ENCODE measurements around the gene BLMH. TPM values are rescaled to one million over a fixed set of nuclear protein-coding genes. Genes with fewer than 3 reads are reported as not detected.

BLMH gene
- total and polyA plus RNA-seq, 3 experiments from 2014 or later = 28.3 to 68.0 (median 67.1) TPM

- no peak overlapping the region for H3K4me3 Mint-ChIP-seq
- H3K27me3 Mint-ChIP-seq = peaks cover 0 to 3% of the 10 kb centered on the region in 2 donors
- H3K27ac Mint-ChIP-seq = no peak overlapping the region
- ChIA-PET POLR2A (interaction anchor here (0.7 kb wide), 1 partner anchor 20 kb away, joined by 4 read pairs; no protein-coding TSS in a partner anchor), CTCF (interaction anchor here (1.9 kb wide), 1 partner anchor 31 kb away, joined by 4 read pairs; no protein-coding TSS in a partner anchor)
- no peaks in the 10 kb centered on the region for H3K27me3 ChIP-seq (ENCODE audit: insufficient read depth, low read length, poor library complexity, severe bottlenecking)
- peaks cover 0 to 7% (median 2%) of the 10 kb centered on the region in 3 donors for H3K4me1 Mint-ChIP-seq
- no peaks in the 10 kb centered on the region for H3K36me3 ChIP-seq (ENCODE audit: insufficient read depth, low read length)
- no peaks in the 10 kb centered on the region for H3K4me1 ChIP-seq (ENCODE audit: insufficient read depth, low read length)
- no peaks in the 10 kb centered on the region for H3K9me3 ChIP-seq (ENCODE audit: low read length)
- H3K9me3 Mint-ChIP-seq = peaks cover 0 to 3% (median 0%) of the 10 kb centered on the region in 5 donors
- H3K4me3 ChIP-seq (ENCODE audit: low read length) = no peak overlapping the region
- H3K36me3 Mint-ChIP-seq = no peaks in the 10 kb centered on the region
- no peak for DNase-seq
- H3K27ac ChIP-seq (ENCODE audit: low read depth, low read length) = no peak overlapping the region
These were observed 13.0 kb upstream of the BLMH start for GRCh38 chr17:30304778-30305177.

- H3K9me3 Mint-ChIP-seq = peaks cover 0 to 3% (median 0%) of the 10 kb centered on the region in 5 donors
- H3K36me3 Mint-ChIP-seq = no peaks in the 10 kb centered on the region
- ChIA-PET POLR2A (no interaction called here), CTCF (no interaction called here)
- peaks cover 0 to 11% (median 2%) of the 10 kb centered on the region in 3 donors for H3K4me1 Mint-ChIP-seq
- H3K27ac ChIP-seq (ENCODE audit: low read depth, low read length) = no peak overlapping the region
- H3K4me1 ChIP-seq (ENCODE audit: insufficient read depth, low read length) = no peaks in the 10 kb centered on the region
- no peaks in the 10 kb centered on the region for H3K36me3 ChIP-seq (ENCODE audit: insufficient read depth, low read length)
- peak overlapping the region in 1 of 7 donors; percentile 11 for H3K4me3 Mint-ChIP-seq
- no peaks in the 10 kb centered on the region for H3K27me3 ChIP-seq (ENCODE audit: insufficient read depth, low read length, poor library complexity, severe bottlenecking)
- H3K27ac Mint-ChIP-seq = no peak overlapping the region
- H3K27me3 Mint-ChIP-seq = peaks cover 2 to 3% of the 10 kb centered on the region in 2 donors
- H3K9me3 ChIP-seq (ENCODE audit: low read length) = no peaks in the 10 kb centered on the region
- H3K4me3 ChIP-seq (ENCODE audit: low read length) = no peak overlapping the region
- DNase-seq = no peak
These were observed 10.5 kb upstream of the BLMH start for GRCh38 chr17:30302241-30302640.

- CTCF ChIA-PET = interaction anchor here (1.3 to 2.4 kb wide), 3 partner anchors 22 to 36 kb away, joined by 4 to 7 read pairs (median 4); no protein-coding TSS in a partner anchor
- H3K27me3 Mint-ChIP-seq = peaks cover 2% of the 10 kb centered on the region in 2 donors
- no peaks in the 10 kb centered on the region for H3K27me3 ChIP-seq (ENCODE audit: insufficient read depth, low read length, poor library complexity, severe bottlenecking)
- DNase-seq = no peak
- no peaks in the 10 kb centered on the region for H3K4me1 ChIP-seq (ENCODE audit: insufficient read depth, low read length)
- H3K4me1 Mint-ChIP-seq = peaks cover 0 to 11% (median 2%) of the 10 kb centered on the region in 3 donors
- no peak overlapping the region for H3K4me3 Mint-ChIP-seq
- no peaks in the 10 kb centered on the region for H3K36me3 ChIP-seq (ENCODE audit: insufficient read depth, low read length)
- no peak overlapping the region for H3K4me3 ChIP-seq (ENCODE audit: low read length)
- H3K36me3 Mint-ChIP-seq = no peaks in the 10 kb centered on the region
- H3K27ac ChIP-seq (ENCODE audit: low read depth, low read length) = no peak overlapping the region
- H3K27ac Mint-ChIP-seq = peak overlapping the region in 2 of 8 donors; percentile 18 to 21
- no peaks in the 10 kb centered on the region for H3K9me3 ChIP-seq (ENCODE audit: low read length)
- peaks cover 0 to 3% (median 0%) of the 10 kb centered on the region in 5 donors for H3K9me3 Mint-ChIP-seq
- POLR2A ChIA-PET = no interaction called here
These were observed 9.1 kb upstream of the BLMH start for GRCh38 chr17:30300818-30301217.

- no peaks in the 10 kb centered on the region for H3K9me3 ChIP-seq (ENCODE audit: low read length)
- no peak overlapping the region for H3K4me3 ChIP-seq (ENCODE audit: low read length)
- H3K9me3 Mint-ChIP-seq = peaks cover 0 to 3% (median 0%) of the 10 kb centered on the region in 5 donors
- H3K4me3 Mint-ChIP-seq = no peak overlapping the region
- DNase-seq = no peak
- H3K27me3 ChIP-seq (ENCODE audit: insufficient read depth, low read length, poor library complexity, severe bottlenecking) = no peaks in the 10 kb centered on the region
- H3K36me3 Mint-ChIP-seq = no peaks in the 10 kb centered on the region
- peaks cover 0 to 11% (median 2%) of the 10 kb centered on the region in 3 donors for H3K4me1 Mint-ChIP-seq
- ChIA-PET POLR2A (no interaction called here), CTCF (interaction anchor here (1.2 to 2.4 kb wide), 3 partner anchors 24 to 42 kb away, joined by 4 to 7 read pairs (median 4); no protein-coding TSS in a partner anchor)
- H3K4me1 ChIP-seq (ENCODE audit: insufficient read depth, low read length) = no peaks in the 10 kb centered on the region
- H3K36me3 ChIP-seq (ENCODE audit: insufficient read depth, low read length) = no peaks in the 10 kb centered on the region
- H3K27ac Mint-ChIP-seq = no peak overlapping the region
- no peak overlapping the region for H3K27ac ChIP-seq (ENCODE audit: low read depth, low read length)
- peaks cover 0 to 2% of the 10 kb centered on the region in 2 donors for H3K27me3 Mint-ChIP-seq
These were observed 7.3 kb upstream of the BLMH start for GRCh38 chr17:30299000-30299399.

- Histone ChIP-seq H3K9me3 (ENCODE audit: low read length) (no peaks in the 10 kb centered on the region), H3K36me3 (ENCODE audit: insufficient read depth, low read length) (no peaks in the 10 kb centered on the region), H3K4me1 (ENCODE audit: insufficient read depth, low read length) (no peaks in the 10 kb centered on the region), H3K27me3 (ENCODE audit: insufficient read depth, low read length, poor library complexity, severe bottlenecking) (no peaks in the 10 kb centered on the region), H3K4me3 (ENCODE audit: low read length) (no peak overlapping the region), H3K27ac (ENCODE audit: low read depth, low read length) (no peak overlapping the region)
- Mint-ChIP-seq H3K27me3 (peaks cover 0 to 2% of the 10 kb centered on the region in 2 donors), H3K27ac (no peak overlapping the region), H3K9me3 (peaks cover 0 to 3% (median 0%) of the 10 kb centered on the region in 5 donors), H3K4me1 (peaks cover 0 to 11% (median 2%) of the 10 kb centered on the region in 3 donors), H3K4me3 (peak overlapping the region in 1 of 7 donors; percentile 24), H3K36me3 (no peaks in the 10 kb centered on the region)
- POLR2A ChIA-PET = no interaction called here
- CTCF ChIA-PET = interaction anchor here (2.2 kb wide), 1 partner anchor 39 kb away, joined by 10 read pairs; no protein-coding TSS in a partner anchor
- DNase-seq = no peak
These were observed 6.0 kb upstream of the BLMH start for GRCh38 chr17:30297715-30298114.

- Histone ChIP-seq H3K27ac (ENCODE audit: low read depth, low read length) (no peak overlapping the region), H3K9me3 (ENCODE audit: low read length) (no peaks in the 10 kb centered on the region), H3K4me1 (ENCODE audit: insufficient read depth, low read length) (peaks cover 5% of the 10 kb centered on the region), H3K36me3 (ENCODE audit: insufficient read depth, low read length) (no peaks in the 10 kb centered on the region), H3K4me3 (ENCODE audit: low read length) (no peak overlapping the region), H3K27me3 (ENCODE audit: insufficient read depth, low read length, poor library complexity, severe bottlenecking) (no peaks in the 10 kb centered on the region)
- H3K27me3 Mint-ChIP-seq = peaks cover 0 to 2% of the 10 kb centered on the region in 2 donors
- ChIA-PET CTCF (interaction anchor here (1.0 to 2.2 kb wide), 2 partner anchors 40 to 45 kb away, joined by 4 to 10 read pairs; no protein-coding TSS in a partner anchor), POLR2A (no interaction called here)
- peaks cover 0 to 17% (median 3%) of the 10 kb centered on the region in 3 donors for H3K4me1 Mint-ChIP-seq
- no peaks in the 10 kb centered on the region for H3K36me3 Mint-ChIP-seq
- peaks cover 0 to 3% (median 0%) of the 10 kb centered on the region in 5 donors for H3K9me3 Mint-ChIP-seq
- DNase-seq = no peak
- no peak overlapping the region for H3K4me3 Mint-ChIP-seq
- no peak overlapping the region for H3K27ac Mint-ChIP-seq
These were observed 4.8 kb upstream of the BLMH start for GRCh38 chr17:30296499-30297080.

GRCh38 chr17:30292286-30292858 lies 628 bp upstream of the BLMH start:
- H3K9me3 Mint-ChIP-seq = no peaks in the 10 kb centered on the region
- peaks cover 21 to 26% (median 21%) of the 10 kb centered on the region in 3 donors for H3K4me1 Mint-ChIP-seq
- H3K27ac ChIP-seq (ENCODE audit: low read depth, low read length) = peak overlapping the region; percentile 51
- H3K27me3 Mint-ChIP-seq = peaks cover 0 to under 1% of the 10 kb centered on the region in 2 donors
- CTCF ChIA-PET = interaction anchor here (1.1 to 3.1 kb wide), 9 partner anchors 10 to 188 kb away, joined by 3 to 36 read pairs (median 6); partner anchors contain the start of gene TMIGD1
- no peak for DNase-seq
- peaks cover 4 to 20% (median 4%) of the 10 kb centered on the region in 3 donors for H3K36me3 Mint-ChIP-seq
- H3K27me3 ChIP-seq (ENCODE audit: insufficient read depth, low read length, poor library complexity, severe bottlenecking) = no peaks in the 10 kb centered on the region
- H3K27ac Mint-ChIP-seq = peak overlapping the region in 5 of 8 donors; percentile 35 to 91 (median 79)
- H3K36me3 ChIP-seq (ENCODE audit: insufficient read depth, low read length) = peaks cover 4% of the 10 kb centered on the region
- peak overlapping the region in 4 of 7 donors; percentile 68 to 91 (median 73) for H3K4me3 Mint-ChIP-seq
- no peaks in the 10 kb centered on the region for H3K9me3 ChIP-seq (ENCODE audit: low read length)
- POLR2A ChIA-PET = interaction anchor here (1.0 to 1.9 kb wide), 4 partner anchors 31 to 44 kb away, joined by 5 to 15 read pairs (median 9); no protein-coding TSS in a partner anchor
- H3K4me1 ChIP-seq (ENCODE audit: insufficient read depth, low read length) = peaks cover 19% of the 10 kb centered on the region
- H3K4me3 ChIP-seq (ENCODE audit: low read length) = peak overlapping the region; percentile 74
